Measurements from ENCODE around the gene RBL2. TPM values are rescaled to one million over a fixed set of nuclear protein-coding genes. Genes with fewer than 3 reads are reported as not detected.
"Not testable (repeated sequence)": the region's sequence is repeated elsewhere in the genome, so short reads cannot be mapped to it uniquely, and the experiment has no call there.

RBL2 gene
- total and polyA plus RNA-seq, 2 of the 13 experiments (the other 11 are each of a cell fraction or from before 2014, with no cell fraction given) = 41.2 to 60.9 TPM

GRCh38 chr16:53539759-53540718 lies 105.8 kb downstream of the RBL2 start (continued):
- TF ChIP-seq MNT (IDR thresholded peaks at IDR 0.05) = peak; percentile 24; the same call in 1 of the 2 replicates
- TF ChIP-seq ESRRA (CRISPR knock-in tag; IDR thresholded peaks at IDR 0.05; ENCODE audit: low read depth) = peak; percentile 46; the same call in 1 of the 2 replicates
- peak; percentile 52 for TF ChIP-seq THAP11 (CRISPR knock-in tag; IDR thresholded peaks at IDR 0.05)
- TF ChIP-seq ZSCAN29 (CRISPR knock-in tag; conservative IDR thresholded peaks at IDR 0.05) = peak; percentile 68
- peak; percentile 62; the same call in 1 of the 2 replicates for TF ChIP-seq DMAP1 (CRISPR knock-in tag; IDR thresholded peaks at IDR 0.05)
- TF ChIP-seq PAXIP1 (CRISPR knock-in tag; conservative IDR thresholded peaks at IDR 0.05) = peak; percentile 46; the same call in 1 of the 2 replicates
- TF ChIP-seq TFAP4 (IDR thresholded peaks at IDR 0.05; ENCODE audit: borderline replicate concordance, low read depth) = peak; percentile 20; the same call in 1 of the 2 replicates
- not testable (repeated sequence) for TF ChIP-seq FOXP1, FOXA1 (IDR thresholded peaks at IDR 0.05)
- TF ChIP-seq FOXP1 (CRISPR knock-in tag; IDR thresholded peaks at IDR 0.05) = peak; percentile 78
- TF ChIP-seq ZNF331 (CRISPR knock-in tag; IDR thresholded peaks at IDR 0.05) = 0 out of 2 replicates have a peak, but pooled peaks have one; percentile 20
- peak; percentile 71 for TF ChIP-seq FOSL2 (CRISPR knock-in tag; IDR thresholded peaks at IDR 0.05)
- TF ChIP-seq KLF16 (CRISPR knock-in tag; IDR thresholded peaks at IDR 0.05) = peak in 1 of 2 experiments; percentile 59; a peak in 1 of 4 replicates
- peak; percentile 46; the same call in 1 of the 2 replicates for TF ChIP-seq CEBPB (IDR thresholded peaks at IDR 0.05; ENCODE audit: borderline replicate concordance, low read depth, low read length)
- peak; percentile 34; the same call in 1 of the 2 replicates for TF ChIP-seq NR2C2 (CRISPR knock-in tag; IDR thresholded peaks at IDR 0.05; ENCODE audit: borderline replicate concordance)
- TF ChIP-seq ZFP91 (CRISPR knock-in tag; IDR thresholded peaks at IDR 0.05; ENCODE audit: borderline replicate concordance) = 0 out of 2 replicates have a peak, but pooled peaks have one; percentile 12
- peak; percentile 81 for TF ChIP-seq NCOA2 (CRISPR knock-in tag; IDR thresholded peaks at IDR 0.05)
- peak; percentile 69 for TF ChIP-seq FOXA1 (CRISPR knock-in tag; IDR thresholded peaks at IDR 0.05)
- TF ChIP-seq NR2F2 (IDR thresholded peaks at IDR 0.05; ENCODE audit: borderline replicate concordance, low read depth) = 0 out of 2 replicates have a peak, but pooled peaks have one; percentile 24
- TF ChIP-seq RXRB (CRISPR knock-in tag; IDR thresholded peaks at IDR 0.05; ENCODE audit: borderline replicate concordance) = peak; percentile 50
- TF ChIP-seq FOXA3 (CRISPR knock-in tag; IDR thresholded peaks at IDR 0.05) = peak; percentile 53
- TF ChIP-seq KDM1A (CRISPR knock-in tag; IDR thresholded peaks at IDR 0.05) = peak; percentile 54; the same call in 1 of the 2 replicates
- TF ChIP-seq ZKSCAN5 (CRISPR knock-in tag; IDR thresholded peaks at IDR 0.05) = peak; percentile 29; the same call in 1 of the 2 replicates

Data from HepG2 (cell line).